GM18867 (cell line): Measurements from ENCODE around the gene LCE4A.

Source experiments
- ATAC-seq: cut with Tn5 transposase; IDR thresholded peaks from one replicate; pipeline ENCODE4 v1.9.1; 2021; ENCODE audit warnings: mild to moderate bottlenecking, moderate library complexity; ENCODE audit not compliant: unreplicated experiment

The LCE4A gene

DNA sequence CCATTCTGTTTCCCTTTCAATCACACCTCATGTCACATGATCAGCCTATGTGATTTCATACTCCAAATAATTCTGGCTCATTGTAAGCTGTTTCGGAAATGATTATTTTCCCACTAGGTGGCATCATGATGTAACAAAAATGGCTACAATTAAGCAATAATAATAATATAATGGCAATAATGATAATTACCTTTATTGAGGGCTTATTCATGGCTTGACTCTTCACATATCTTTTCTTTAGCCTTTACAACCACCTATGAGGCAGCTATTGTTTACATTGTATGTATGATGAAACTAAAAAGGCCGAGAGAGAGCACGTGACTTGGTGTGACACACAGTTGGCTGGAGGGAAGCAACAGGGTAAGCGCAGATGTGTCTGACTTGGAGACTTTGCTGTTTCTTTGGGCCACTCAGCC, 37.3 kb downstream of the LCE4A start:
- no peak for ATAC-seq

GRCh38 chr1:152745765-152746444, 37.9 kb downstream of the LCE4A start:
- ATAC-seq = no peak

DNA sequence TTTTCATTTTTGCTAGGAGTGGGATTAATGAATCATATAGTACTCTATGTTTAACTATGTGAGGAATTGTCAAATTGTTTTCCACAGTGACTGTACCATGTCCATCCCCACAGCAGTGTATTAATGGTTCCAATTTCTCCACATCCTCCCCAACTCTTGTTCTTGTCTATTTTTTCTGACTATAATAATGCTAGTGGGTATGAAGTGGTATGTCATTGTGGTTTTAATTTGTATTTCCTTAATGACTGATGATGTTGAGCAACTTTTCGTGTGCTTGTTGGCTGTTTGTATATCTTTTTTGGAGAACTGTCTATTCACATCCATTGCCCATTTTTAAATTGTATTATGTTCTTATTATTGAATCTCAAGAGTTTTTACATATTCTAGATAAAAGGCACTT, 39.9 kb downstream of the LCE4A start:
- ATAC-seq = no peak

DNA sequence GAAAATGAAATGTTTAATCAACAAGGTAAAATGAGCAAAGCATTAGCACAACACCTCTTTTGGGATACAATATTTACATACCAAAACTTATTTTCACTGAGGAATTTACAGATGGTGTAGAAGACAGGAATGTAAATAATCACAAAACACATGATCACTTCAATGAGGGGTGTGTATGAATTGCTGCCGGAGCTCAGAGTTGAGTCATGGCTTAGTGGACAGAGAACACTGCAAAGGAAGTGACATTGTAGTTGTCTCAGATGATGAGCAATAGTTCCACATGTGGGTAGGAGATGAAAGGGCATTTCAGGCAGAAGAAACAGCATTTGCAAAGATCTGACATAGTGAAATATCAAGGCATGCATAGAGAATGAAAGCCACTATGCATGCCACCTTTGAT, 44.3 kb downstream of the LCE4A start:
- no peak for ATAC-seq

GRCh38 chr1:152753586-152753985, 45.6 kb downstream of the LCE4A start:
- no peak for ATAC-seq

GRCh38 chr1:152756872-152757271, 48.9 kb downstream of the LCE4A start:
- ATAC-seq = no peak

GRCh38 chr1:152757747-152758146, 49.8 kb downstream of the LCE4A start, which contains the start of gene KPRP:
Gene KPRP (plus strand): TSS chr1:152758025. CDS start chr1:152759589, 1,564 bp downstream.
- ATAC-seq = no peak

DNA sequence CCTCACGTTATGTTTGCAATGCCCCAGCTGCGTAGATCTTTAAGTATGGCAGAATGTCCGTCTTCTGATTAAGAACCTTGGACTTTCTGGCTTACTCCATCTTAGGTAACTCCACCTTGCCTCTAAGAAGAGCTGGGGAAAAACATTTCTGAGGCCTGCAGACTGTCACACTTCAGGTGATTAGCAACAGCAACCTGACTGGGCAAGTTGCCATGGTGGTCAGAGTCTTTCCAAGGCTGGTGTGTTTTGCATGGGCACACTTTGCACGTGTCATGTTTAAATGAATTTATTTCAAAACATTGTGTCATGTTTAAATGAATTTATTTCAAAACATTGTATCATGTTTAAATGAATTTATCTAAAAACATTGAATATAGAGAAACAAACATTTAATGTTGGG, 50.7 kb downstream of the LCE4A start:
- no peak for ATAC-seq
